ENCODE results near the gene FAM20C.

FAM20C gene

GRCh38 chr7:211033-211714, 18.8 kb downstream of the FAM20C start:
- DNase-seq, result no peak

DNA sequence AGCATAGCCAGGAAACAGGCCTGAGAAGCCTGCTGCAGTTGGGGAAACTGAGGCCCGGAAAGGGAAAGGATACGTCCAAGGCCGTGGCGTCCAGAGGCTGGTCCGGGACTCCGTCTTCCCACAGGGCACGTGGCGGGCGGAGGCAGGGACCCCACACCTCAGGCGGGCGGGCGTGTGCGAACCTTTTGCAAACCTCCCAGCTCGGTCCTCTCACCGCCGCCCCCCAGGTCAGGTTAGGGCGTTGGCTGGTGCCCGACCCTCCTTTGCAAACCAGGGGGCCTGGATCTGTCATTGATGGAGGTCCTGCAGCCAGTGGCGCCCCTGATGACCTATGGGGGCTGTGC, 19.3 kb downstream of the FAM20C start:
- DNase-seq, result no peak

GRCh38 chr7:212754-213153, 20.4 kb downstream of the FAM20C start:
- DNase-seq, result no peak

GRCh38 chr7:213324-213993, 21.1 kb downstream of the FAM20C start:
- DNase-seq, result no peak

- DNase-seq, result no peak
Measured at GRCh38 chr7:214410-215212, 22.2 kb downstream of the FAM20C start.

DNA sequence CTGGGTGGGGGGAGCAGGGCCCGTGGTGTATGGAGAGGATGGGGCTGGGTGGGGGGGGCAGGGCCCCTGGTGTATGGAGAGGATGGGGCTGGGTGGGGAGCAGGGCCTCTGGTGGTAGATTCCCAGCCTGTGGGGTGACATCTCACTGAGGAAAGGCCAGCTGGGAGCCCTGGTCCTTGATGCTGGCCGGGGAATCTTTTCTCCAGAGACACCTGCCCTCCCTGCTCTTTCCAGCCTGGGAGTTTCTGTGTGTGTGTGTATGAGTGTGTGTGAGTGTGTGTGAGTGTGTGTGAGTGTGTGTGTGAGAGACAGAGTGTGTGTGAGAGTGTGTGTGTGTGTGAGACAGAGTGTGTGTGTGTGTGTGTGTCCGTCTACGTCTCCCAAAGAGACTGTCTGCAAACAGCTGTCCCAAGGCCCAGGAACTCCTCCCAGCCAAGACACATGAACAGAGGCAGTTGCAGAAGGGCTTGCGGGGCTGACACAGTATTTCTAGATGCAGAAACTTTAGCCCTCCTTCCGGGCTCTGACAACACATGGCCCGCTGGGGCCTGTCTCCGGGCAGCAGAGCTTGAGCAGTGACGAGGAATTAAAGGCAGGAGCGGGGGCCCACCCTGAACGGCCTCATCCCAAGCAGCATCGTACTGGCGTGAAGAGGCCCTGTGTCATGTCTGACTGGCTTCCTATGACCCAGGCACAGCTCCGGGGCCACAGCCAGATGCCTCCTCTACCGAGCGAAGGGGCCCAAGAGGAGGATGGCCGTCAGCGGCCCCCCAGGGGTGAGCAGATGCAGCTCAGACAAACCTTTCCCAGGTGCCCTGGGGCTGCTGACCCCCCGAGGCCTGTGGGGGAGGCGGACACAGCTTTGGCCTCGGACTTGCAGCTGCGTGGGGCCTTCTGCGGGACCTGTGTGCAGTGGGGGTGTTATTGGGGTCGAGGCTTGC, 24.3 kb downstream of the FAM20C start:
- DNase-seq, result no peak

- DNase-seq, result no peak
Measured at GRCh38 chr7:217781-218180, 25.4 kb downstream of the FAM20C start.

GRCh38 chr7:218316-218715, 25.9 kb downstream of the FAM20C start:
- DNase-seq, result no peak

GRCh38 chr7:218896-219580, 26.7 kb downstream of the FAM20C start:
- DNase-seq, result no peak

DNA sequence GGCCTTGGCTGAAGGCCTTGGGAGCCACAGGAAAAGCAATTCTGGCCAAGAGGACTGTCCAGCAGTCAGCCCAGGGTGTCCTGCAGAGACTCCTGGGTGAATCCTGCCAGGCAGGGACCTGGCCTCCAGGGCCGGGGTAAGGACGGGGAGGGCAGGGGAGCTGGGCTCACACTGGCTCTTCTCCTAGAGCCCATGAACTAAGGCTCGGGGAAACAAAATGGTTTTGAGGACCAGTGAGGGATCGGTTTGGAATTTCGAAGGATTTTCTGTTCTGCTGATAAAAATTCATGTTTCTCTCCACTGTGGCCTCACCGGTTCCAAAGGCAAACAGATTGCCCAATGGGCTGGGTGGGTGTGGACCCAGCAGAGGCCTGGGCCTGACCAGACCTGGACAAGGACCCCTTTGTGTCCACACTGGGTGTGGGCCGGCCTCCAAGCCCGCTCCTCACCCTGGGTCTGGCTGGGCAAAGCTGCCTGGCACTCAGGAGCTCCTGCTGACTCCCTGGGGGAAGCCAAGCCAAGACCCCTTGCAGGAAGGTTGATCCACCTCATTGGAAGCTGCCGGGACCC, 27.3 kb downstream of the FAM20C start:
- DNase-seq, result no peak

GRCh38 chr7:220151-220841, 27.9 kb downstream of the FAM20C start:
- no peak for DNase-seq

DNA sequence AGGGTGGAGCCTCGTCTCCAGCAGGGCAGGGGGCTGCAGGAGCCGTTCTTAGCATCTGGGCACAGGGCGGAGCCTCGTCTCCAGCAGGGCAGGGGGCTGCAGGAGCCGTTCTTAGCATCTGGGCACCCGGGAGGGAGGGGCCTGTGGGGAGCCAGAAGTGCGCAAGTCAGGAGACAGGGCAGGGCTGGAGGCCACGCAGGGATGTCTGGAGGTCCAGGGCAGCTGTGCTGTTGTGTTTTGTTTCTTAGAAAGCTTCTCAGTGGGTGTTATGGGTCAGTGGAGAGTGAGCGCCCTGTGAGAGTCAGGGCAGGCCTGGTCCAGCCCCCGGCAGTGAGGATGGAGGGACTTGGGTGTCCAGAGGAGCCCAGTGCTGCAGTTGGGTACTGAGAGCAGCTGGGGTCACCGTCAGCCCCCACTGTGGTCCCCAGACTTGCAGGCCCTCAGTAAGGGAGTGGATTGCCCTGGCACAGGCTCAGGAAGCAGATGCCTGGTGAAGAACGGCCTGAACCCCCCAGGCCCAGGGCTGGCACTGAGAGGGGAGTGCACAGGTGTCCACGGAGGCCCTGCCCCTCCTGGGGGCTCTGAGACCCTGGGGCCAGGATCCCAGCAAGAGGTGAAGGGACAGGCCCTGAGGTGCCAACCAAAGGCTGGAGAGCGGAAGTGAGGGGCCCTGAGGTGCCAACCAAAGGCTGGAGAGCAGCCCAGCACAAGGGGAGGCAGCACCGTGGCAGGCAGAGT, 29.8 kb downstream of the FAM20C start:
- no peak for DNase-seq

DNA sequence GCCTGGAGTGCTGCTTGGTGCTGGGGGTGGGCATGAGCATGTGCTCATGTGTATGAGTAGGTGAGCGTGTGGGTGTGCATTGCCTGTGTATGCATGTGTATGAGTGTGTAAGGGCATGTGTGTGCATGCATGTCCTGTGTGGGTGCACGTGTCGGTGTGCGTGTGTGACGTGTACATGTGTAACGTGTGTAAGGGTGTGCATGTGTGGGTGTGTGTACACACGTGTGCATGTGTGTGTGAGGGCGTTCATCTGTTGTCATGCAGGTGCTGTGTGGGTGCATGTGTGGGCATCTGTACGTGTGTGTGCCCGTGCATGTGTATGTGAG, 30.3 kb downstream of the FAM20C start:
- no peak for DNase-seq

DNA sequence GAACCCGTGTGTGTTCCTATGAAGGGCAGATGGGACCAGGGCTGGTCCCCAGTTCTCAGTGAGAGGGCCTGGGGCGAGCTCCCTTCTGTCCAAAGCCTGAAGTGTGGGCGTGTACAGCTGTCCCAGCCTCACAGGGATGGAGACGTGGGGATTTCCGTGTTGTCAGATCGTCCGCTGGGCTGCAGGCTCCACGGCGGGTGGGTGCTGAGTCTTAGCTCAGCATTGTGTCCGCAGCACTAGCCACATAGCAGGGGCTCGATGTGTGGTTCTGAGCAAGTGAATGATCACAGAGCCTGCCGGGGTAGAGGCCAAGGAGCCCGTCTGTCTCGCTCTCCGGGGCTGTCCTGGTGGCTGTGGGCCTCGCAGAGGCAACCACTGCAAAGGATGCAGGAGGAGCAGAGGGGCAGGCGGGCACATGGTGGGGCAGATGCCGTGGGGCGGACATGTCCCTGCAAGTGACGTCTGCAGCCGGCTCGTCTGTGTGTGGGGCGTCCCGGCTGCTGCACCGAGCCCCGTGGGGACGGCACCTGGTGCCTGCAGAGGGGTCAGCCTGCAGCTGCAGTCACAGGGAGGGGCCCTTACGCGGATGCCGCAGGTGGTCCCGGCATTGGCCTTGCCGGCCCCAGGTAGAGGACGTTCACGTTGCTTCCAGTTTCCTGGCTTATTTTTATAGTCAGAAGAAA, 30.9 kb downstream of the FAM20C start:
- no peak for DNase-seq

- DNase-seq, result no peak
Measured at GRCh38 chr7:223861-224260, 31.5 kb downstream of the FAM20C start.

DNA sequence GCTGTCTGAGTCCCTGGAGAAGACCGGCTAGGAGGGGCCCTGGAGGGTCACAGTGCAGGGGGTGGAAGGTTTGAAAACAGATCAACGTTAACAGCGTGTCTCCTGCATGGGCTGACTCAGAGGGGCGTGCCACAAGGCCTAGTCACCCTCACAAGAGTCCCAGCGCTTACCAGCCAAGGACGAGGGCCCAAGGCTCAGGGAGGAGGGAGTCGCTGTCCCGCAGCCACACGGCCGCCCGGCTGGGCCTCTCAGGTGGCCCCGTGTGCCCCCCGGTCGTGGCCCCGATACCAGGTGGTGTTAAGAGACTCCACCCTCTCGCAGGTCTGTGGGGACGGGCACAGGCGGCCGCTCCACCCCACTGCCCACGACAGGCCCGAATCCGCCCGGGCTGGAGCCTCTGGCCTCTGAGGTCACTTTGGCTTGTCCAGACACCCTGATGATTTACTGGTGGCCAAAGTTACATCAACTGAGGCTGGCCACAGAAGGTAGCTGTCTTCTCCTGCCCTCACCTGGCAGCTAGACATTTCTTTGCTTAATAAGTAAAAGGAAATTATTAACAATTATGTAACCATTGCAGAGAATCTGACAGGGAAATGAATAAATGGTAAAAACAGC, 34.0 kb downstream of the FAM20C start:
- DNase-seq, result no peak

- no peak for DNase-seq
Measured at GRCh38 chr7:227926-228325, 35.6 kb downstream of the FAM20C start.

DNA sequence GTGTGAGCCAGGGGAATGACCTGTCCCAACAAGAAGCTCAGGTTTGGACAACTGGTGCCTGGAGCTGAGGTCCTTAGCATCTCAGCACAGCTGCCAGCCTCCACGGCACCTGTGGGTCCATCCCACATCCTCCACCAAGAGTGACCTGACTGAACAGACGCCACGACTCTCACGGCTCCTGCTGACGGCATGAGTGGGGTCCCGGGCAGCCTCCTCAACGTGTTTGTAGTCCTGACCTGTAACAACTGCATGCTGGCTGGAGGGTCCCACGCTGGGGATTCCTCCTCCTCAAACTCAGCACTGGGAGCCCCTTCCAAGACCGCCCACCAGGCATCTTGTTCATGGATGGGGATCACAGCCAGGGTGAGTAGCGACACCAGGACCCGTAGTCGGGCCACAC, 36.2 kb downstream of the FAM20C start:
- DNase-seq, result no peak

DNA sequence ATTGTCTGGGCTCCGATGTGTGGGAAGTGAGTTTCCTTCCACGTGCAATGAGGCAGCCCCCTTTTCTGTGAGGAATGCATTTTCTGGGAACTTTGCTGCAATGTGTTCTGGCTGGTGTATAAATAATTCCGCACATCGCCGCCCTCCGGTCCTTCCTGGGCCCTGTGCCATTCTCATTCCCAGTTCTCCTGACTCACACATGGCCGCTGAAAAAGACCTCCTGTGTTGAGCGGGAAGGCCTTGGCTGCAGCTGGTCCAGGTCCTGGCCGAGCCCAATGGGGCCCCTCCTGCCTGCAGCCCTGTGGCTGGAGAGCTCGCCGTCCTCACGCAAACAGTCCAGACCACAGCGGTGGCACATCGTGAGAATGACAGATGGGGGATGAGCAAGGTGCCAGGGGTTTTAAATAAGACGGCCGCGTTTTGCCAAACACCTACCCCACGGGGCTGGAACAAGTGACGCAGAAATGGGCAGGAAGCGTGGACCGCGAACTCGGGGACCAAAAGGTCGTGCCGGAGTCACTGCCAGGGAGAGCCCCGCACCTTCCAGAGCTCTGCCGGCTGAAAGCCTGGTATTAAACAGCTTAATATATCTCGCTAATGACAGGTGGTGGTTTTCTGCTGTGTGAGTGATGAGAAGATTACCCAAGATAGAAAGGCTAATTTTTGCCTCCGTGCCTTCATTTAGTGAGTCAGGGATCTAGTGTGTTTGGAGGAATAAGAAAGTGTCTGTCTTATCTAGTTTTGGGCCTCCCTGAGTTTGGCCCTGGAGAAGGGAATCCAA, 37.0 kb downstream of the FAM20C start:
- no peak for DNase-seq
